ENCODE results near the gene SFI1.
"Not testable (repeated sequence)": the region's sequence is repeated elsewhere in the genome, so short reads cannot be mapped to it uniquely, and the experiment has no call there.

SFI1 gene

DNA sequence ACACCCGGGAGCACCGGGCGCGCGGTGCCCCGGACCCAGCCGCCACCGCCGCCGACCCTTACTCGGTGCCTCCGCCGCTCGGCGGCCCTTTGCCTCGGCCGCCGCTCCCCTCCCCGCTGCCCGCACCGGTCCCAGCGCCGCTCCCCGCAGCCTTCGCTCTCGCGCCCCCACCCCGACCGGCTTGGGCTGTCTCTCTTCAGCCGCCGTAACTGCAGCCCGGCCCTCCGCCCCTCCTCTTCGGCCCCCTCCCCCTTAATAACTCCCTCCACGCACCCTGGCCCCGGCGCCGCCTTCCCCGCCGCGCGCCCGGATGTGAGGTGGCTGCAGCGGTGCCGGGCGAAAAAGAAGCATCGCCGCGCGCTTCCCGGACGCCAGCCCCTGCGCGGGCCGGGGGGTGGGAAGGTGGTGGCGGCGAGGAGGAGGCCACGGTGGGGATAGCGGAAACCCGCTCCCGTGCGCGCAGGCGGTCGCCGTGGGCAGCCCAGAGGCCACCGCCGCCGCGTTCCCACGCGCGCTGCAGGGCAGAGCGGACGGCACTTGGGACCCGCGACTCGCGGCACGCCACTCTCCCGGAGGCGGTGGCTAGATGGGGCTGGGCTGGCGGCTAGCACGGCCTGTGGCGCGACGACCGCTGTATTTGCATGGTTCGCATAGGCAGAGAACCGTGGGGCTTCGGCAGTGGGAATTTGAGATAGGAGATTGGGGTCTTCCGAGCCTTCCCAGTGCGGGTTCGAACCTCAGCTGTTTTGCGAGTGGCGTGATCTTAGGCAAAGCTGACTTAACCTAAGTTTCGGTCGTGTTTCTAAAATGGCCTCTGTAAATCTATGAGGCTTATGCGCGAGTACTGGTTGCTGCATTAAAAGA lies 6.5 kb upstream of the SFI1 start, which contains the start of gene EIF4ENIF1:
Gene EIF4ENIF1, minus strand, starts transcription at position 211 of the 864 bp plus-strand sequence. CDS start 1,124 bp downstream, outside the sequence.
- peak within 1 kb of the TSS; percentile 96 to 99 (median 98) for H3K4me3 Mint-ChIP-seq

DNA sequence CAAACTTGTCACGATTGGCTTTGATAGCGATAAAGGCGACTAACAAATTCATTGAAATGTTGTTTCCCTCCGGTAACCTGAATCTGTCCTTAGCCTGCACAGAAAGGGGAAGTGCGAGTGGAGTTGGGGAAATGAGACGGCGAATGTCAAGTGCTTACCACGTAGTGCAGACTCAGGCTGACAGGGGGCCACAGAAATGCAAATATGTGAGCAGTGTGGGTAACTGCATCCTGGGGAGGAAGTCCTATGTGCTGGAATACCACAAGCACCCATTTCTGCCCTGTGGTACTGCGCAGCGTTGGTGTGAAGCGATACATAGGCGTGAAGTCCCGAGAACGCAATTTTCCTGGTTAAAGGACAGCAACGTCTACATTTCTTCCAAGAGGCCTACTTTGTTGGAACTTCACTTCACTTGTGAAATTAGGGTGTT lies 5.8 kb upstream of the SFI1 start:
- Mint-ChIP-seq H3K27ac (peak overlapping the region; percentile 98 to 100 (median 99)), H3K4me3 (peak overlapping the region; percentile 96 to 99 (median 98)), H3K4me1 (peaks cover 23% of the 10 kb centered on the region), H3K9me3 (no peaks in the 10 kb centered on the region), H3K27me3 (ENCODE audit: low read depth) (no peaks in the 10 kb centered on the region), H3K36me3 (ENCODE audit: low read depth) (peaks cover 14% of the 10 kb centered on the region)
- TF ChIP-seq, protein P1, sequence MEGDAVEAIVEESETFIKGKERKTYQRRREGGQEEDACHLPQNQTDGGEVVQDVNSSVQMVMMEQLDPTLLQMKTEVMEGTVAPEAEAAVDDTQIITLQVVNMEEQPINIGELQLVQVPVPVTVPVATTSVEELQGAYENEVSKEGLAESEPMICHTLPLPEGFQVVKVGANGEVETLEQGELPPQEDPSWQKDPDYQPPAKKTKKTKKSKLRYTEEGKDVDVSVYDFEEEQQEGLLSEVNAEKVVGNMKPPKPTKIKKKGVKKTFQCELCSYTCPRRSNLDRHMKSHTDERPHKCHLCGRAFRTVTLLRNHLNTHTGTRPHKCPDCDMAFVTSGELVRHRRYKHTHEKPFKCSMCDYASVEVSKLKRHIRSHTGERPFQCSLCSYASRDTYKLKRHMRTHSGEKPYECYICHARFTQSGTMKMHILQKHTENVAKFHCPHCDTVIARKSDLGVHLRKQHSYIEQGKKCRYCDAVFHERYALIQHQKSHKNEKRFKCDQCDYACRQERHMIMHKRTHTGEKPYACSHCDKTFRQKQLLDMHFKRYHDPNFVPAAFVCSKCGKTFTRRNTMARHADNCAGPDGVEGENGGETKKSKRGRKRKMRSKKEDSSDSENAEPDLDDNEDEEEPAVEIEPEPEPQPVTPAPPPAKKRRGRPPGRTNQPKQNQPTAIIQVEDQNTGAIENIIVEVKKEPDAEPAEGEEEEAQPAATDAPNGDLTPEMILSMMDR (IDR thresholded peaks at IDR 0.05; ENCODE audit: unreplicated experiment in 3 of 3) = no peak

More for the DNA sequence above, 6.5 kb upstream of the SFI1 start, which contains the start of gene EIF4ENIF1:
- Mint-ChIP-seq H3K27ac (peak within 1 kb of the TSS; percentile 98 to 100 (median 99)), H3K36me3 (ENCODE audit: low read depth) (peaks cover 20% of the 10 kb centered on the region), H3K27me3 (ENCODE audit: low read depth) (no peaks in the 10 kb centered on the region), H3K4me1 (peaks cover 23% of the 10 kb centered on the region), H3K9me3 (no peaks in the 10 kb centered on the region)
- TF ChIP-seq, protein P1 (IDR thresholded peaks at IDR 0.05; ENCODE audit: unreplicated experiment in 3 of 3) = no peak

DNA sequence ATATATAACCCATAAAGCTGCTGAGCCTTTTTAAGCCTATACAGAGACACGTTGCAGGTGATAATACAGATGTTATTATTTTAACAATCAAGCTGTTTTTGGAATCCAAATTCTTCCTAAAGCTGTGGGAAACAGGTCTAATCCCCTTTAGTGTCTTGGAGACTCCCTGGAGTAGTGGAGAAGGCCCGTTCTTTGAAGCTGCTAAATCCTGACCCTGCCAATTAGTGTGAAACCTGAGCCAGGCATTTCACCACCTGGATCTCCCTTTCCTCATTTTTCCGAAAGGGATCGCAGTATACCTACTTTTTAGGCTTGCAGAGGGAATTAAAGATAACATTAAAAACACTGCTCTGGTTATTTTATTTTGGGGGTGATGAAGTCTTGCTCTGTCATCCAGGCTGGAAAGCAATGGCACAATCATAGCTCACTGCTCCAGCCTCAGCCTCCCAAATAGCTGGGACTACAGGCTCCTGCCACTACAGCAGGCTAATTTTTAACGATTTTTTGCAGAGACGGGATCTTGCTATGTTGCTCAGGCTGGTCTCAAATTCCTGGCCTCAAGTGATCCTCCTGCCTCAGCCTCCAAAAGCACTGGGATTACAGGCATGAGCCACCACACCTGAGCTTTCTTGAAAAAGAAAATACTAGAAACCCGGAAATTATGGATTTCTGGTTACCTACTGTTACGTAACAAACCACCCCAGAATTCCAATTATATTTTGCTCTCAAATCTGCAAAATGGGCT lies 4.9 kb upstream of the SFI1 start:
- Mint-ChIP-seq H3K4me1 (peaks cover 23% of the 10 kb centered on the region), H3K4me3 (peak overlapping the region; percentile 96 to 99 (median 98)), H3K36me3 (ENCODE audit: low read depth) (peaks cover 13% of the 10 kb centered on the region), H3K9me3 (no peaks in the 10 kb centered on the region), H3K27ac (peak overlapping the region; percentile 98 to 100 (median 99)), H3K27me3 (ENCODE audit: low read depth) (no peaks in the 10 kb centered on the region)
- TF ChIP-seq, protein P1 (IDR thresholded peaks at IDR 0.05; ENCODE audit: unreplicated experiment in 3 of 3) = no peak

DNA sequence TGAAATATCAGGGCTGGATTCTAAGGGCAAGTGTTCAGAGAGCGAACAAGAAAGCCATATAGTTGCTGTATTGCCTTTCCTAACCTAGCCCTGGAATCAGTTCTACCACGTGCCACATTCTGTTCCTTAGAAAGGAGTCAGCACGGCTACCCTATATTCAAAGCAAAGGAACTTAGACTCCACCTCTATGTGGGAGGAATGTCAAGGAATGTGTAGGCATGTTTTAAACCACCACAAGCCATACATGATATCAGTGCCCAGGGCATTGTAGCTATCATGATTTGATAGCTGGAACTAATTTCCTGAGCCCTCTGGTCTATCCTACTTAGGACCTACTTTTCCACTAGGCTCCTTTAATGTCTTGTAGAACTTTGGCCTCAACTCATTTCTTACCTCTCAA lies 4.2 kb upstream of the SFI1 start:
- Mint-ChIP-seq H3K36me3 (ENCODE audit: low read depth) (peaks cover 8% of the 10 kb centered on the region), H3K4me3 (peak overlapping the region; percentile 70 to 99 (median 82)), H3K9me3 (peaks cover under 1% of the 10 kb centered on the region), H3K27me3 (ENCODE audit: low read depth) (no peaks in the 10 kb centered on the region), H3K27ac (peak overlapping the region; percentile 81 to 98 (median 92)), H3K4me1 (peaks cover 23% of the 10 kb centered on the region)
- TF ChIP-seq, protein P1 (IDR thresholded peaks at IDR 0.05; ENCODE audit: unreplicated experiment in 3 of 3) = no peak

DNA sequence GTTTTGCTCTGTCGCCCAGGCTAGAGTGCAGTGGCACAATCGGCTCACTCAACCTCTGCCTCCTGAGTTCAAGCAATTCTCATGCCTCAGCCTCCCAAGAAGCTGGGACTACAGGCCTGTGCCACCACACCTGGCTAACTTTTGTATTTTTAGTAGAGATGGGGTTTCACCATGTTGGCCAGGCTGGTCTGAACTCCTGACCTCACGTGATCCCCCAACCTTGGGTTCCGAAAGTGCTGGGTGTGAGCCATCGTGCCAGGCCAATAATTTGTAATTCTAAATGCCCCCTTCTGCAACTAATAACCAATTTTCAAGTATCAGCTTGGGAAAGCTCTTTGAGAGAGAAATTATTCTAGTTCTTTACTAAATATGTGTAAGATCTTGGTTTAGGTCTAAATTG lies 3.0 kb upstream of the SFI1 start:
- not testable (repeated sequence) for H3K9me3 Mint-ChIP-seq; H3K27me3 Mint-ChIP-seq (ENCODE audit: low read depth)
- Mint-ChIP-seq H3K4me1 (peaks cover 19% of the 10 kb centered on the region), H3K4me3 (peak overlapping the region; percentile 20 to 71 (median 32)), H3K36me3 (ENCODE audit: low read depth) (peaks cover 13% of the 10 kb centered on the region), H3K27ac (peak overlapping the region in 2 of 3 experiments; percentile 28 to 66)

DNA sequence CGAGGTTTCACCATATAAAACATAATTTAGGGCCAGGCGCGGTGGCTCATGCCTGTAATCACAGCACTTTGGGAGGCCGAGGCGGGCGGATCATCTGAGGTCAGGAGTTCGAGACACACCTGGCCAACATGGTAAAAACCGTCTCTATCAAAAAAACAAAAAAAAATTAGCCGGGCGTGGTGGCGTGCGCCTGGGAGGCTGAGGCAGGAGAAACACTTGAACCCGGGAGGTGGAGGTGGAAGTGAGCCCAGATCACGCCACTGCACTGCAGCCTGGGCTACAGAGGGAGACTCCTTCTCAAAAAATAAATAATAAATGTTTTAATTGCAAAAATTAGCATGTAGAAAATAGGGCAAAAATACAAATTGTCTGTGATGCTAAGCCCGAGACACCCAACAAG lies 993 bp upstream of the SFI1 start:
- H3K27me3 Mint-ChIP-seq (ENCODE audit: low read depth) = no peaks in the 10 kb centered on the region
- H3K9me3 Mint-ChIP-seq = peaks cover 7% of the 10 kb centered on the region
- TF ChIP-seq, protein P1 (IDR thresholded peaks at IDR 0.05; ENCODE audit: unreplicated experiment in 3 of 3) = no peak
- H3K4me1 Mint-ChIP-seq = peaks cover 11% of the 10 kb centered on the region
- H3K4me3 Mint-ChIP-seq = peak overlapping the region; percentile 90 to 95 (median 93)
- H3K36me3 Mint-ChIP-seq (ENCODE audit: low read depth) = peaks cover 17% of the 10 kb centered on the region
- H3K27ac Mint-ChIP-seq = peak overlapping the region in 2 of 3 experiments; percentile 82 to 96
